ENCODE results near the gene PNMA6E.

DNA sequence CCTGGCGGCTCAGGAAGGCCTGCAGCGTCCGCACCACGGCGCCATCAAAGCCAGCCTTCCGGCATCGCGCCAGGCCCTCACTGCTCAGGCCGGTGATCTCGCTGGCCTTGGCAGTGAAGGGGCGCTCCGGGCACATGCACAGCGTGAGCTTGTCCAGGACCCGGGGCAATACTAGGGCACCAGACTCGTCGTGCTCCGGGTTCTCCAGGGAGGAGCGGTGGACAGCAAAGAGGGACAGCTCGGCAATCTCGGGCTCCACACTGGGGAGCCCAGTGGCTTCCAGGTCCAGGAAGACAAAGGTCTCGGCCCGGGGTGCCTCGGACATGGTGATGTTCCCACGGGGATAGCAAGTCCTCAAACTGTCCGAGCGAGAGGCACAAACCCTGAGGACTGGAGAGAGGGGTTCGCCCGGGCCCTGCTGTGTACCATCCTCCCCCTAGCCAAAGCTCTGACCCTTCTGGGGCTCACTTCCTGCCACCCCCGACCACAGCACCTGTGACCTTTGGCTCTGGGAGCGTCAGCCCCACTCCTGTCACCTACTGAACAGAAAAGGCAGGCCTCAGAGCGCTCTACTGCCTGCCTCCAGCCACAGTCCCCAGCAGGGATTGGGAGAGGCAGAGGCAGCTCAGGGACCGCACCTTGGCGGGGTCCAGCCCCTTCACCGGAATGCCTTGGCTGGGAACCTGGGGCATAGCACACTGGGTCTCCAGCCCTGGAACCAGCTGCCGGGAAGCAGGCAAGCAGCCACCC lies 44.1 kb upstream of the PNMA6E start:
- TF ChIP-seq RFX5 (IDR thresholded peaks at IDR 0.05) (no peak), POLR2AphosphoS2 (conservative IDR thresholded peaks at IDR 0.05; ENCODE audit: low read length) (no peak), SMC3 (IDR thresholded peaks at IDR 0.05) (no peak), EP300 (IDR thresholded peaks at IDR 0.05) (no peak), RCOR1 (IDR thresholded peaks at IDR 0.05; ENCODE audit: low read depth, low read length) (no peak), MAFK (IDR thresholded peaks at IDR 0.05; ENCODE audit: partially characterized antibody) (no peak), BHLHE40 (IDR thresholded peaks at IDR 0.05; ENCODE audit: low read depth, low read length) (no peak), POLR2A (IDR thresholded peaks at IDR 0.05; ENCODE audit: low read length) (no peak), MAZ (IDR thresholded peaks at IDR 0.05; ENCODE audit: borderline replicate concordance, low read depth, low read length) (no peak), CHD2 (IDR thresholded peaks at IDR 0.05; ENCODE audit: low read length, partially characterized antibody) (no peak), TFCP2L1 (CRISPR knock-in tag; IDR thresholded peaks at IDR 0.05) (no peak), CEBPB (IDR thresholded peaks at IDR 0.05) (no peak)
- TF ChIP-seq, protein P1, sequence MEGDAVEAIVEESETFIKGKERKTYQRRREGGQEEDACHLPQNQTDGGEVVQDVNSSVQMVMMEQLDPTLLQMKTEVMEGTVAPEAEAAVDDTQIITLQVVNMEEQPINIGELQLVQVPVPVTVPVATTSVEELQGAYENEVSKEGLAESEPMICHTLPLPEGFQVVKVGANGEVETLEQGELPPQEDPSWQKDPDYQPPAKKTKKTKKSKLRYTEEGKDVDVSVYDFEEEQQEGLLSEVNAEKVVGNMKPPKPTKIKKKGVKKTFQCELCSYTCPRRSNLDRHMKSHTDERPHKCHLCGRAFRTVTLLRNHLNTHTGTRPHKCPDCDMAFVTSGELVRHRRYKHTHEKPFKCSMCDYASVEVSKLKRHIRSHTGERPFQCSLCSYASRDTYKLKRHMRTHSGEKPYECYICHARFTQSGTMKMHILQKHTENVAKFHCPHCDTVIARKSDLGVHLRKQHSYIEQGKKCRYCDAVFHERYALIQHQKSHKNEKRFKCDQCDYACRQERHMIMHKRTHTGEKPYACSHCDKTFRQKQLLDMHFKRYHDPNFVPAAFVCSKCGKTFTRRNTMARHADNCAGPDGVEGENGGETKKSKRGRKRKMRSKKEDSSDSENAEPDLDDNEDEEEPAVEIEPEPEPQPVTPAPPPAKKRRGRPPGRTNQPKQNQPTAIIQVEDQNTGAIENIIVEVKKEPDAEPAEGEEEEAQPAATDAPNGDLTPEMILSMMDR (IDR thresholded peaks at IDR 0.05) = no peak
